ENCODE results near the gene CDKN1B.
A peak's percentile ranks its signal among the peaks of the same experiment; 100 is the strongest.

CDKN1B gene

GRCh38 chr12:12716793-12717585, at the start of gene CDKN1B:
Gene CDKN1B, plus strand, starts transcription at chr12:12717368. Its CDS starts 472 bp downstream, at chr12:12717840.
- DNase-seq, result peak; percentile 99
- in situ Hi-C loops (cut with MboI; ENCODE audit: low pct_unique_long_range_greater_than_20kb, low sequenced_read_pairs), result loop anchor here (25.0 kb wide), 1 partner anchor 105 kb away; the partner anchor contains the start of gene CREBL2

- in situ Hi-C loops (cut with MboI; ENCODE audit: low pct_unique_long_range_greater_than_20kb, low sequenced_read_pairs), result no loop called here
- DNase-seq, result no peak
These were observed 49.2 kb upstream of the CDKN1B start for GRCh38 chr12:12668005-12668404.

DNA sequence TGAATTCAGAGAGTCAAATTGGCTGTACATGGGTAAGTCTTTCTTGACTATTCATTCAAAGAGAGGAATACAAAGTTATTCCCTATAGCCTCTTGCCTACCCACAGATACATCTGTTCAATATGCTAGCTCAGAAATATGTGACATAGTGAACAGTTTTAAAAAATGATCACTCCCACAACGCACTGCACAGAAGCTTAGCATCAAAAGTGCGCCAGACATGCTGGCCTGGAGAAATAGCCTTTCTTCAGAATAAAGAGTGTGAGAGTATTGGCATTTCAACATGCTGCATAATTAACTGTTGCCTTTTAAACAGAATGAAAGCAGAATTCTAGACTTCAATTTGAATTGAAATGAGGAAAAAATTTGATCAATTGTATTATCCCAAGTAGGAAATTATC, 48.1 kb upstream of the CDKN1B start:
- DNase-seq, result no peak
- in situ Hi-C loops (cut with MboI; ENCODE audit: low pct_unique_long_range_greater_than_20kb, low sequenced_read_pairs), result no loop called here

DNA sequence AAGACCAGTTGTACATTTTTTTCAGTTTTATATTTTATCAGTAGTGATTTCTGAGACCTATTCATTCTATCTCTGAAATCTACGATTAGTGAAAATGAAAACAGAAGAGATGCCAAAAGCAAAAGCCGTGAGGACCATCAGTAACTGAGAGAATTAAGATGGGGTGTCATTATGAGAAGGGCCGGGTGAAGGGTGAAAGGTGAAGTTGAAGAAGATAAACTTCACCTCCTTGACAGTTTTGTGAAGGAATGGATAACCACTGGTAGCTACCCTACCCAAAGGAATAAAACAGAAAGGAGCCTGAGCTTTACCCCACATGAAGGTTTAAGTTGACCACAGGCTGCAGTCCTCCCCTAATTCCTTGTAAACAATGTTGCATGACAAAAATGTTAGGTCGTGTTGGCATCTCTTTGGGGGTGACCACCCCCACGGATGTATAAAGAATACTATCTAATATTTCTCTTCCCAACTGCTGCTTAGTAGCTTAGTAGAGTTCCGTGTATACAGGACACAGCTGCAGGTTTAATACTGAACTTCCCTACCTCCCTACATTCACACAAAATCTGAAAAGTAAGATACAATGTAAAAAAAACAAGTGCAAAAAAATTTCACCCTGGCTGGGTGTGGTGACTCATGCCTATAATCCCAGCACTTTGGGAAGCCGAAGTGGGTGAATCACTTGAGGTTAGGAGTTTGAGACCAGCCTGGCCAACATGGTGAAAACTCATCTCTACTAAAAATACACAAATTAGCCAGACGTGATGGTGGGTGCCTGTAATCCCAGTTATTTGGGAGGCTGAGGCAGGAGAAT, 45.1 kb upstream of the CDKN1B start:
- no peak for DNase-seq
- in situ Hi-C loops (cut with MboI; ENCODE audit: low pct_unique_long_range_greater_than_20kb, low sequenced_read_pairs), result no loop called here

DNA sequence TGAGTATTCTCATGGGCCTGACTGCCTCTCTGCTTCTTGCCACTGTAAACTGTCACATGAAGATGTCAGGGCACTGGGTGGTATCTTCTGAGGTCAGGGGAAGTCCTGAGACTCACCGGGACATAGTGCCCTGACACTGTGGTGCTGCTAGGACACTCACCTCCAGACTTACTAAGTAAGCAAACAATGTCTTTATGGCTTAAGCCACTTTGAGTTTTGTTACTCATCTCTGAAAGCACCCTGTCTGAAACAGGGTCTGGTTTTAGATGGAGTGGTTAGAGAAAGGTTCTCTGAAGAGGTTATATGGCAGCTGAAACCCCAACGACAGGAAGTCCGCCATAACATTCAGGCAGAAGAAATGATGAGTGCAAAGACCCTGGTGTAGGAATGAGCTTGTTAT, 43.9 kb upstream of the CDKN1B start:
- DNase-seq, result no peak
- in situ Hi-C loops (cut with MboI; ENCODE audit: low pct_unique_long_range_greater_than_20kb, low sequenced_read_pairs), result no loop called here

DNA sequence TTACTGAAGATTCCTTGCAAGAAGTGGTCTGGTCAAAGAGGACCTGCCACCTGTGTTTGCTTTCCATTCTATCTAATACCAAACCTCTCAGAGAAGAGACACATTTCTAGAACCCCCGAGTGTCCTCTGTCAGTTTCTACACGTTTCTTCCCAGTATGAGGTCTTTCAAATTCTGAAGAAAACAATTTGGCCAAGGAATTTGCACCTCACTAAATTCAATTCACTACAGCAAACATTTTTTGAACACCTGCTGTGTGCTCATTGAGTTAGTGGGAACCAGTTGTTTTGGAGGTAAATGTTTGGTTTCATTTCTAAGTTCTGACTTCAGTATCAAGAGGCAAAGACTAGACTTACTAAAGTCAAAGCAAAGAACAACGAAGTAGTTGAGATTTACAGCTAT, 40.6 kb upstream of the CDKN1B start:
- in situ Hi-C loops (cut with MboI; ENCODE audit: low pct_unique_long_range_greater_than_20kb, low sequenced_read_pairs), result loop anchor here (25.0 kb wide), 2 partner anchors 289 to 589 kb away; no protein-coding TSS in a partner anchor

GRCh38 chr12:12681061-12681765, 36.0 kb upstream of the CDKN1B start:
- no peak for DNase-seq
- in situ Hi-C loops (cut with MboI; ENCODE audit: low pct_unique_long_range_greater_than_20kb, low sequenced_read_pairs), result loop anchor here (25.0 kb wide), 2 partner anchors 294 to 594 kb away; no protein-coding TSS in a partner anchor

More for the DNA sequence above, 40.6 kb upstream of the CDKN1B start:
- no peak for DNase-seq

DNA sequence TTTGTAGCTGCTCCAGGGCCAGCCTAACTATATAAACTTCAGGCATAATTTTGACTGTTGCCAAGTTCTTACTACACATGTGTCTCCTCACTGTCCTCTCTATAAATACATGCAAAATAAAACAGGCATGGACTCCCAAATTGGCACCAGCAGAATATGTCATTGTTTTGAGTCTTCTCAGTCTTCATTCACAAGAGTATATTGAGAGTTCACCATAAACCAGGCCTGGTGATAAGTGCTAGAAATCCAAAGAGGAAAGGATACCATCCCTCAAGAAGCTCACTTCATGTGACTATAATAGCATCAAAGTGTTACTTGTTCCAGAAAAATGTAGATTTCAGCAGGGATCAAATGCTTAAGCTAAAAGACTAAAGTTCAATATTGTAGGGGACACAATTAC, 34.9 kb upstream of the CDKN1B start:
- no peak for DNase-seq
- in situ Hi-C loops (cut with MboI; ENCODE audit: low pct_unique_long_range_greater_than_20kb, low sequenced_read_pairs), result loop anchor here (25.0 kb wide), 2 partner anchors 295 to 595 kb away; no protein-coding TSS in a partner anchor

GRCh38 chr12:12683136-12683697, 34.0 kb upstream of the CDKN1B start:
- in situ Hi-C loops (cut with MboI; ENCODE audit: low pct_unique_long_range_greater_than_20kb, low sequenced_read_pairs), result loop anchor here (25.0 kb wide), 2 partner anchors 296 to 596 kb away; no protein-coding TSS in a partner anchor

DNA sequence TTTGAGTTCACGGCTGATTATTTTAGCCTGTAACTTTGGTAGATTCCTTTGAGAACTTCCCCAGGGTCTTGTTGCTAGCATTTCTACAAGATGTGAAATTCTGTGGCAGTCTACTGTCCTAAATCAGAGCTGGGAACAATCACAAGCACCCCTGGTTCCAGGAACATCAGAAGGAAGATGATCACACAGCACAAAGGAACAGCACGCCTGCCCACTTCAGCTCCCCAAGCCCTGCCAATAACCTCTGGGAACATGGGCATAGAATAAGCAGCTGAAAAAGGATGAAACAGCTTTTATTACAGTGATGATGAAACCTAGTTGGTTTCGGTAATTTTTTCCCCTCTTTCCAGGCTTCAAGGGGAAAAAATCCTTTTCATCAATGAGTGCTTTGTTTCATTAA, 33.4 kb upstream of the CDKN1B start:
- DNase-seq, result no peak
- in situ Hi-C loops (cut with MboI; ENCODE audit: low pct_unique_long_range_greater_than_20kb, low sequenced_read_pairs), result loop anchor here (25.0 kb wide), 2 partner anchors 296 to 596 kb away; no protein-coding TSS in a partner anchor

More at GRCh38 chr12:12683136-12683697, 34.0 kb upstream of the CDKN1B start:
- no peak for DNase-seq

DNA sequence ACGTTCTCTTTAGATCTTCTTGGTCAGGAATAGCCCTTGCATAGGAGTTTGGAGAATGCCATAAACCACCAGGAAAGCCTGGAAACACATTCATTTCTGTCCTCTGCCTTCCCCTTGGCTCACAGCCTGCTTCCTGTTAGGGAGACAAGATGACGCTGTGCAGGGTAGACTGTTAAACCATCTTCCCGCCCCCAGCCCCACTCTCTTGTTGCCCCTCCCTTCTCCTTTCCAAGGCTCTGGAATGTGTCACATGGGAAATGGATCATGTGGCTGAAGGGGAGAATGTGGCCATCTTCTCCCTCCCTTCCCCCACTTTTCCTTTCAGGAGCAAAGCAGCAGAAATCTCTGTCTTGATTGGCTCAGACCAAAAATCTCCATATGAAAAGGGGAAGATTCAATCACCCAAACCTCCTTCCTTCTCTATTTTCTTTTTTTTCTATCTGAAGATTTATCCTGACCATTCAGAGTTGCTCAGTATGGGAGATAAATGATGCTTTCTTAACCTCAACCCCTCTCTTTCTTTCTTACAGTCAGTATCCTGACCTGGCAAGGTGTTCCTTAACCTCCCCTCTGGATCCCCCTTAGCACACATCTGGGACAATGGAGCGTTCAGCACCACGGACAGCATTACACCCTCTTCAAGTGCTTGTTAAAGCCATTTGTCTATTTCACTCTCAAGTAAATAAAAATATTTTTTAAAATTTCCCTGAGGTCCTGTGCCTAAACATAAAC, 32.6 kb upstream of the CDKN1B start:
- in situ Hi-C loops (cut with MboI; ENCODE audit: low pct_unique_long_range_greater_than_20kb, low sequenced_read_pairs), result loop anchor here (25.0 kb wide), 2 partner anchors 297 to 597 kb away; no protein-coding TSS in a partner anchor
- DNase-seq, result peak; percentile 45

GRCh38 chr12:12685305-12685704, 31.9 kb upstream of the CDKN1B start:
- in situ Hi-C loops (cut with MboI; ENCODE audit: low pct_unique_long_range_greater_than_20kb, low sequenced_read_pairs), result loop anchor here (25.0 kb wide), 2 partner anchors 298 to 598 kb away; no protein-coding TSS in a partner anchor
- no peak for DNase-seq

- no peak for DNase-seq
These were observed 30.7 kb upstream of the CDKN1B start for GRCh38 chr12:12686472-12686871.

DNA sequence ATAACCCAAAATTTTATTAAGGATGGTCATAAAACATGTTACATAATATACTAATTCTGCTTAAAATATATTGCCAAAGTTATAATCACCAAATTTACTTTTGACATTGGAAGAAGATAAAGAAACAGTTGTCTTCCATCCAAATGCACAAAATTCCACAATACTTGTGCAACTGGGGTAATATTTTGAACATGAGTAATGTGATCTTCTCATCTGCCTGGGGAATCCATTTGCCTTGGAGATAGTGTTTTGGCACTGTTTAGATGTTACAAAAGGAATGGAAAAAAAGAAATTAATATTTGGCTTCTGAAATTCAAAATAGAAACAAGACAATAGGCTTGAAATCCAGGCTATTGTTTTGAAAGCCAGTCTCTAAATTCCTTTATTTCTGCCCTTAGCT, 30.2 kb upstream of the CDKN1B start:
- in situ Hi-C loops (cut with MboI; ENCODE audit: low pct_unique_long_range_greater_than_20kb, low sequenced_read_pairs), result loop anchor here (25.0 kb wide), 2 partner anchors 300 to 600 kb away; no protein-coding TSS in a partner anchor
- DNase-seq, result no peak

More at GRCh38 chr12:12686472-12686871, 30.7 kb upstream of the CDKN1B start:
- in situ Hi-C loops (cut with MboI; ENCODE audit: low pct_unique_long_range_greater_than_20kb, low sequenced_read_pairs), result loop anchor here (25.0 kb wide), 2 partner anchors 299 to 599 kb away; no protein-coding TSS in a partner anchor

- in situ Hi-C loops (cut with MboI; ENCODE audit: low pct_unique_long_range_greater_than_20kb, low sequenced_read_pairs), result loop anchor here (25.0 kb wide), 2 partner anchors 302 to 602 kb away; no protein-coding TSS in a partner anchor
- no peak for DNase-seq
These were observed 27.4 kb upstream of the CDKN1B start for GRCh38 chr12:12689647-12690300.

- DNase-seq, result no peak
- in situ Hi-C loops (cut with MboI; ENCODE audit: low pct_unique_long_range_greater_than_20kb, low sequenced_read_pairs), result loop anchor here (25.0 kb wide), 2 partner anchors 304 to 604 kb away; no protein-coding TSS in a partner anchor
These were observed 25.6 kb upstream of the CDKN1B start for GRCh38 chr12:12691549-12691948.

GRCh38 chr12:12693111-12693671, 24.0 kb upstream of the CDKN1B start:
- in situ Hi-C loops (cut with MboI; ENCODE audit: low pct_unique_long_range_greater_than_20kb, low sequenced_read_pairs), result loop anchor here (25.0 kb wide), 2 partner anchors 306 to 606 kb away; no protein-coding TSS in a partner anchor
- DNase-seq, result no peak

Measured in KBM-7 (cell line).